WERI-Rb-1 (cell line): ENCODE data around the gene HID1.
"Not testable (repeated sequence)": the region's sequence is repeated elsewhere in the genome, so short reads cannot be mapped to it uniquely, and the experiment has no call there.

Source experiments
- DNase-seq: peaks from one replicate; pipeline ENCODE4 v3.0.0-alpha.2; 2020
- H3K27ac ChIP-seq: fragments of 250-450 bp; sonication (Bioruptor Pico); 2 replicates; pipeline ENCODE4 v1.5.1; 2020; ENCODE audit warnings: mild to moderate bottlenecking, moderate library complexity
- H3K27me3 ChIP-seq: fragments of 250-450 bp; sonication (Bioruptor Pico); 2 replicates; pipeline ENCODE4 v1.5.1; 2021; ENCODE audit warnings: mild to moderate bottlenecking, low read depth, moderate library complexity; ENCODE audit not compliant: insufficient read depth, severe bottlenecking
- H3K36me3 ChIP-seq: fragments of 250-450 bp; sonication (Bioruptor Pico); 2 replicates; pipeline ENCODE4 v1.5.1; 2020; ENCODE audit warnings: mild to moderate bottlenecking, moderate library complexity
- H3K4me3 ChIP-seq: 2 replicates; pipeline ENCODE4 v1.5.1; 2011; ENCODE audit warnings: low read depth, mild to moderate bottlenecking, control low read depth, low read length
- H3K9me3 ChIP-seq: fragments of 250-450 bp; sonication (Bioruptor Pico); 2 replicates; pipeline ENCODE4 v1.5.1; 2021; ENCODE audit warnings: mild to moderate bottlenecking, moderate library complexity; ENCODE audit not compliant: severe bottlenecking
- CTCF ChIP-seq: IDR thresholded peaks from 2 replicates; pipeline ENCODE4 v1.5.1; 2011; ENCODE audit warnings: low read depth, mild to moderate bottlenecking, control low read depth, inconsistent platforms, low read length

HID1 gene

GRCh38 chr17:74907012-74907411 lies 65.5 kb downstream of the HID1 start:
- no peak for DNase-seq
- Histone ChIP-seq H3K36me3 (no peaks in the 10 kb centered on the region), H3K4me3 (no peak overlapping the region), H3K27ac (no peak overlapping the region), H3K27me3 (no peaks in the 10 kb centered on the region), H3K9me3 (no peaks in the 10 kb centered on the region)
- TF ChIP-seq CTCF, result no peak

- H3K36me3 ChIP-seq, H3K27me3 ChIP-seq, H3K27ac ChIP-seq, H3K9me3 ChIP-seq, H3K4me3 ChIP-seq, DNase-seq: not testable (repeated sequence)
Measured at GRCh38 chr17:74906214-74906793, 66.3 kb downstream of the HID1 start.

GRCh38 chr17:74904687-74905409 lies 67.7 kb downstream of the HID1 start:
- no peak overlapping the region for H3K4me3 ChIP-seq
- H3K9me3 ChIP-seq, result no peaks in the 10 kb centered on the region
- no peak overlapping the region for H3K27ac ChIP-seq
- H3K36me3 ChIP-seq, result no peaks in the 10 kb centered on the region
- H3K27me3 ChIP-seq, result no peaks in the 10 kb centered on the region
- no peak for DNase-seq
- TF ChIP-seq CTCF, result no peak

- no peaks in the 10 kb centered on the region for H3K36me3 ChIP-seq
- no peak overlapping the region for H3K4me3 ChIP-seq
- H3K9me3 ChIP-seq, result no peaks in the 10 kb centered on the region
- DNase-seq, result no peak
- no peak overlapping the region for H3K27ac ChIP-seq
- no peaks in the 10 kb centered on the region for H3K27me3 ChIP-seq
- TF ChIP-seq CTCF, result no peak
Measured at GRCh38 chr17:74903671-74904070, 68.9 kb downstream of the HID1 start.

- no peak overlapping the region for H3K4me3 ChIP-seq
- no peak for DNase-seq
- TF ChIP-seq CTCF, result no peak
- H3K36me3 ChIP-seq, result no peaks in the 10 kb centered on the region
- H3K27ac ChIP-seq, result no peak overlapping the region
- no peaks in the 10 kb centered on the region for H3K27me3 ChIP-seq
- no peaks in the 10 kb centered on the region for H3K9me3 ChIP-seq
Measured at GRCh38 chr17:74903034-74903433, 69.5 kb downstream of the HID1 start.

- H3K9me3 ChIP-seq, result no peaks in the 10 kb centered on the region
- H3K27me3 ChIP-seq, result no peaks in the 10 kb centered on the region
- TF ChIP-seq CTCF, result no peak
- H3K4me3 ChIP-seq, result no peak overlapping the region
- H3K36me3 ChIP-seq, result no peaks in the 10 kb centered on the region
- DNase-seq, result no peak
- H3K27ac ChIP-seq, result no peak overlapping the region
Measured at GRCh38 chr17:74901353-74902135, 71.0 kb downstream of the HID1 start.
